ENCODE measurements around the gene CLECL1.

GRCh38 chr12:9719790-9720189, 13.1 kb downstream of the CLECL1 start:
- TF ChIP-seq CTCF (conservative IDR thresholded peaks at IDR 0.05; ENCODE audit: low read depth, low read length) (no peak), EZH2 (IDR thresholded peaks at IDR 0.05; ENCODE audit: borderline replicate concordance, low read depth, low read length, poor library complexity, severe bottlenecking) (no peak)

All from A673 (cell line).